ENCODE results near the gene KDM2B. TPM values are rescaled to one million over a fixed set of nuclear protein-coding genes. Genes with fewer than 3 reads are reported as not detected.

Gene KDM2B
- total RNA-seq, 1 donor from 2014 or later: 36.8 TPM

DNA sequence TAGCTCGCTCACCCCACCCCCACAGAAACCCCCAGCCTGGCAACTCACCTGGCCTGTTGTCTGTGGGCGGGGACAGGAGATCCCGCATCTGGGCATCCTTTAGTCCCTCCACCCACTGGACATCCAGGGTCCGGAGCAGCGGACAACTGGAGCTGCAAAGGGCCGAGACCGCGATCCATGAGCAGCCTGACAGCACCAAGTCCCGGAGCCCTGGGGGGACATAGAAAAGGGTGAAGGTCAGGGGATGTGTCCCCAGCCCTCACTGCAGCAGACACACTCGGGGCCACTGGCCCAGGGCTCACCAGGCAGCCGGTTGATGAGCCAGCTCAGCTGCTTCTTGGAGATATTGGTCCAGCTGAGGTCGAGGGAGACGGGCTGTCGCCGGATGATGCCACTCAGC lies 140.1 kb downstream of the KDM2B start:
- intact Hi-C loops (cut with DNase I): loop anchor here (5.0 kb wide), 1 partner anchor 103 kb away; no protein-coding TSS in a partner anchor
- no peak overlapping the region for H3K4me3 ChIP-seq
- no peaks in the 10 kb centered on the region for H3K27me3 ChIP-seq (ENCODE audit: low read depth)
- peaks cover 86% of the 10 kb centered on the region for H3K36me3 ChIP-seq
- no peak overlapping the region for H3K27ac ChIP-seq
- DNase-seq (no peak), ATAC-seq (no peak)
- TF ChIP-seq, protein P1, sequence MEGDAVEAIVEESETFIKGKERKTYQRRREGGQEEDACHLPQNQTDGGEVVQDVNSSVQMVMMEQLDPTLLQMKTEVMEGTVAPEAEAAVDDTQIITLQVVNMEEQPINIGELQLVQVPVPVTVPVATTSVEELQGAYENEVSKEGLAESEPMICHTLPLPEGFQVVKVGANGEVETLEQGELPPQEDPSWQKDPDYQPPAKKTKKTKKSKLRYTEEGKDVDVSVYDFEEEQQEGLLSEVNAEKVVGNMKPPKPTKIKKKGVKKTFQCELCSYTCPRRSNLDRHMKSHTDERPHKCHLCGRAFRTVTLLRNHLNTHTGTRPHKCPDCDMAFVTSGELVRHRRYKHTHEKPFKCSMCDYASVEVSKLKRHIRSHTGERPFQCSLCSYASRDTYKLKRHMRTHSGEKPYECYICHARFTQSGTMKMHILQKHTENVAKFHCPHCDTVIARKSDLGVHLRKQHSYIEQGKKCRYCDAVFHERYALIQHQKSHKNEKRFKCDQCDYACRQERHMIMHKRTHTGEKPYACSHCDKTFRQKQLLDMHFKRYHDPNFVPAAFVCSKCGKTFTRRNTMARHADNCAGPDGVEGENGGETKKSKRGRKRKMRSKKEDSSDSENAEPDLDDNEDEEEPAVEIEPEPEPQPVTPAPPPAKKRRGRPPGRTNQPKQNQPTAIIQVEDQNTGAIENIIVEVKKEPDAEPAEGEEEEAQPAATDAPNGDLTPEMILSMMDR (IDR thresholded peaks at IDR 0.05): no peak
- no peaks in the 10 kb centered on the region for H3K9me3 ChIP-seq
- H3K4me1 ChIP-seq: no peaks in the 10 kb centered on the region

DNA sequence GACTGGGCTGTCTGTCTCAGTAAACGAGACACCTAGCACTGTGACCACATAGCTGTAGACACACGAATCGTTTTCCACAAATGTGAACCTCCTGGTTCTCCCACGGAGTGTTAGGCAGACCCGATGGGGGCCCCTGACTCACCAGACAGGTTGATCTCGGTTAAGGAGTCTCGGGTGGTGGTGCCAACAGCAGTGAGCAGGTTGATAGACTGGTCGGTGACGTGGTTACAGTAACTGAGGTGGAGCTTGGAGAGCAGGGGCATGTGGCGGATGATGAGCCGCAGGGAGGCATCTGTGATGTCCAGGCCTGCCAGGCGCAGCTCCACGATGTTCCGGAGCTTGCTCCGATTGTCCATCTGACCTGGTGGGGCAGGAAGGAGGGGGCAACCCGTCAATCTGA lies 141.1 kb downstream of the KDM2B start:
- intact Hi-C loops (cut with DNase I): loop anchor here (5.0 kb wide), 1 partner anchor 102 kb away; no protein-coding TSS in a partner anchor
- Histone ChIP-seq H3K4me1 (no peaks in the 10 kb centered on the region), H3K27me3 (ENCODE audit: low read depth) (no peaks in the 10 kb centered on the region), H3K36me3 (peaks cover 93% of the 10 kb centered on the region), H3K9me3 (no peaks in the 10 kb centered on the region), H3K4me3 (no peak overlapping the region), H3K27ac (no peak overlapping the region)
- DNase-seq (no peak), ATAC-seq (no peak)
- TF ChIP-seq, protein P1 (IDR thresholded peaks at IDR 0.05): no peak

DNA sequence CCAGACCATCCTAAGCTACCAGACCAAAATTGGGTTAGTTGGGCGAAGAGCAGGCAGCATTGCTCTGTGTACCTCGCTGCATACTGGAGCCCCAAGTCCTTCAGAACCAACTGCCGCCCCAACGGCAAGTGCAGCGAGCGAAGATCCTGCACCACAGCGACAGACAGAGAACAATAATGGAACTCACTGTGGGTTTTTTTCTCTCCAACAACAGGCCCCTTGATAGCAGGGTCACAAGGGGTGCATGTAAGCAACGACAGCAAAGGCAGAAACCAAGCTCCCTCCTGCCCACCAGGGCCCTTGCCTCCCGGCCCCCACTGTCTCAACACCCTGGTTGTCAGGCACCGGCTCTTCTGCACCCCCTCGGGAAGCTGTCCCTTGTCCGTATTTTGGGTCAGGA lies 141.9 kb downstream of the KDM2B start:
- ATAC-seq: no peak
- intact Hi-C loops (cut with DNase I): no loop called here
- TF ChIP-seq, protein P1 (IDR thresholded peaks at IDR 0.05): no peak

DNA sequence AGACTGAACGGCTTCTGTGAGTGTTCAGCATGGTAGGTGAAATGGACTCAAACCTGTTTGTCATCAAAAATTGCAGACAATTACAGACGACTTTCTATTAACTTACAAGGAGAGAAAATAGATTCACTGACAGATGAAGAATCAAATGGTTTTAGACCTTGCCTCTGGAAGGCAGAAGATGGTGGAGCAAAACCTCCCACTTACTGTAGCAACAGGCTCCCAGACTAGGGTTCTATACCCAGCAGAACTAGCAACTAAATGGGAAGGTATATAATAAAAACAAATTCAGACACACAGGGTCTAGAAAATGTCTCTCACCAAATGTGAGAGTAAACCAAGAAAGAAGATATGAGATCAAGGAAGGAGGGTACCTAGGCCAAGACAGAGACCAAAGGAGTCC lies 144.1 kb downstream of the KDM2B start:
- ATAC-seq (no peak), DNase-seq (no peak)
- H3K27me3 ChIP-seq (ENCODE audit: low read depth): no peaks in the 10 kb centered on the region
- no peaks in the 10 kb centered on the region for H3K4me1 ChIP-seq
- TF ChIP-seq, protein P1 (IDR thresholded peaks at IDR 0.05): no peak
- H3K4me3 ChIP-seq: no peak overlapping the region
- H3K27ac ChIP-seq: no peak overlapping the region
- intact Hi-C loops (cut with DNase I): no loop called here
- H3K9me3 ChIP-seq: no peaks in the 10 kb centered on the region
- H3K36me3 ChIP-seq: peaks cover 91% of the 10 kb centered on the region

More for the DNA sequence above, 141.9 kb downstream of the KDM2B start:
- Histone ChIP-seq H3K9me3 (no peaks in the 10 kb centered on the region), H3K4me1 (no peaks in the 10 kb centered on the region), H3K4me3 (no peak overlapping the region), H3K27me3 (ENCODE audit: low read depth) (no peaks in the 10 kb centered on the region), H3K36me3 (peaks cover 91% of the 10 kb centered on the region), H3K27ac (no peak overlapping the region)
- no peak for DNase-seq

DNA sequence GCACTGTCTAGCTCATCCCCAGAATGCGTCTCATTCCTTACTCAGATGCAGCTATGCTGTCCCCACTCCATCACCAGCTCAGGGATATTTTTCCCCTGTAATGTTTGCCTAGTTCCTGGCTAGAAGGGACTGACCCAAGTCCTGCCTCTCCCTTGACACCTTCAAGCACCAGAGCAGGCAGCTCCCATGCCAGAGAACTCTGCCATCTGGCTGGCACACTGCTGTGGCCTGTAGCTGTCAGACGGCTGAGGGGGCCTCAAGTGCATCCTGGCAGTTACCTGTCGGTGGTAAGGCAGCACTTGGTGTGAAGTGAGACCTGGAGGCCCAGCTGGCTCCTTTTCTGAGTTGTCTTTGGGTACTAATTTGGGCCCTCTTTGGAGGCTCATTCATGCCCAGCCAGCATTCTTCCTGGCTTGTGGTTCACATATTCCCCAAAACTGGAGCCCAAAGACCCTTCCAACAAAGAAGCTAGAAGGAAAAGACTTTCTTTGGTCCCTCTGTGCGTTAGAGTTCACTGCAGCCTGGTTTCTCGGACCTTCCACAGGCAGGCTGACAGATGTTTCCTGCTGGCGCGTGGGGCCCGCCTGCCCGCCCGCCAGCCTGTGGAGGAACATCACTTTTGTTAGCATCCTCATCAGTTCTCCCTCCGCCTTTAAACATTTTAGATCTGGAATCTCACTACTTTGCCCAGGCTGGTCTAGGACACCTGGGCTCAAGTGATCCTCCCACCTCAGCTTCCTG lies 147.9 kb downstream of the KDM2B start:
- Histone ChIP-seq H3K36me3 (peaks cover 91% of the 10 kb centered on the region), H3K27ac (no peak overlapping the region), H3K9me3 (no peaks in the 10 kb centered on the region), H3K4me1 (no peaks in the 10 kb centered on the region), H3K4me3 (no peak overlapping the region), H3K27me3 (ENCODE audit: low read depth) (no peaks in the 10 kb centered on the region)
- DNase-seq (no peak), ATAC-seq (no peak)
- TF ChIP-seq, protein P1 (IDR thresholded peaks at IDR 0.05): no peak
- intact Hi-C loops (cut with DNase I): no loop called here

All from lower lobe of right lung (tissue), 2 donors.